NT2/D1 (cell line): ENCODE measurements around the gene SLC9A3.

Experiments used
- SUZ12 ChIP-seq: IDR thresholded peaks from 2 replicates; pipeline ENCODE4 v1.6.1; 2011; ENCODE audit not compliant: insufficient read length, insufficient read depth; ENCODE audit errors: extremely low read depth
- YY1 ChIP-seq: IDR thresholded peaks from 2 replicates; pipeline ENCODE4 v1.6.1; 2011; ENCODE audit not compliant: insufficient read length, insufficient read depth
- ZNF274 ChIP-seq: IDR thresholded peaks from 2 replicates; pipeline ENCODE4 v1.6.1; 2011; ENCODE audit warnings: mild to moderate bottlenecking, low read depth, low read length

GRCh38 chr5:513216-514100 is 10.8 kb downstream of the SLC9A3 start:
- TF ChIP-seq ZNF274 (no peak), YY1 (no peak), SUZ12 (no peak)
